Gastrocnemius medialis (tissue), 4 donors: ENCODE data around the gene GCGR. TPM values are rescaled to one million over a fixed set of nuclear protein-coding genes. Genes with fewer than 3 reads are reported as not detected.

Experiments used
- ATAC-seq, 2 donors: fragments of 150-250 bp; one replicate each; pipeline ENCODE4 v1.9.1; 2016
- DNase-seq, 2 donors: peaks; one replicate each; pipeline ENCODE4 v3.0.0-alpha.2; 2019
- H3K27ac ChIP-seq, 4 donors: fragments of 200-600 bp; sonication (generic); 1 replicate in 1 of 4; 2 replicates in 3 of 4; pipeline ENCODE4 v1.5.1; 2016 to 2018; ENCODE audit warnings: mild to moderate bottlenecking in 2 of 4, moderate library complexity in 1 of 4
- H3K27me3 ChIP-seq, 3 donors: fragments of 200-600 bp; sonication (generic) in 2 of 3; 1 replicate in 1 of 3; 2 replicates in 2 of 3; pipeline versions ENCODE4 v1.5.1 to v1.6.0; 2016 to 2019; ENCODE audit warnings: mild to moderate bottlenecking in 1 of 3, moderate library complexity in 1 of 3
- H3K36me3 ChIP-seq, 2 donors: fragments of 200-600 bp; sonication (generic) in 1 of 2; one replicate each; pipeline ENCODE4 v1.5.1; 2017 to 2018
- H3K4me1 ChIP-seq, 2 donors: fragments of 200-600 bp; sonication (generic) in 1 of 2; one replicate each; pipeline ENCODE4 v1.5.1; 2016 to 2017; ENCODE audit warnings: mild to moderate bottlenecking in 2 of 2
- H3K4me3 ChIP-seq, 4 donors: fragments of 200-600 bp; sonication (generic) in 3 of 4; 1 replicate in 1 of 4; 2 replicates in 3 of 4; pipeline ENCODE4 v1.5.1; 2016 to 2019; ENCODE audit warnings: mild to moderate bottlenecking in 2 of 4
- H3K9me3 ChIP-seq, 3 donors: fragments of 200-600 bp; sonication (generic) in 2 of 3; 1 replicate in 1 of 3; 2 replicates in 2 of 3; pipeline ENCODE4 v1.5.1; 2016 to 2019
- POLR2A ChIP-seq, 2 donors: fragments of 450-650 bp; IDR thresholded peaks; one replicate each; pipeline ENCODE4 v1.6.1; 2017; ENCODE audit warnings: antibody characterized with exemption in 2 of 2, mild to moderate bottlenecking in 2 of 2, moderate library complexity in 2 of 2
- in situ Hi-C, 4 donors: fragments of 200-750 bp; cut with MboI; loops; one replicate each; pipeline versions ENCODE4 v1.15.0 to v1.8.0; 2017; ENCODE audit warnings: low sequenced_read_pairs in 4 of 4
- intact Hi-C: fragments of 100-400 bp; cut with DNase I; formaldehyde crosslinking; loops from one replicate; pipeline ENCODE4 v1.15.1; 2023; ENCODE audit warnings: low total_unique reads
- total RNA-seq, 4 donors: library from RNA; depleted of rRNA; stranded (reverse); fragments of >200 nt; gene quantifications; one replicate each; pipeline versions ENCODE4 v1.1.0 to v1.2.3, GENCODE V29; 2016
- TF ChIP-seq, protein P1 (sequence below), 5 experiments: fragments of 450-650 bp in 3 of 5; fragments of 200-600 bp in 2 of 5; sonication (generic) in 2 of 5; IDR thresholded peaks in 4 of 5; conservative IDR thresholded peaks in 1 of 5; 1 replicate in 4 of 5; 2 replicates in 1 of 5; pipeline ENCODE4 v1.5.1; 2016 to 2019; ENCODE audit warnings: antibody characterized with exemption in 5 of 5, mild to moderate bottlenecking in 3 of 5, moderate library complexity in 3 of 5

The GCGR gene
- total RNA-seq, 4 donors from 2014 or later, result 0.29 TPM; not detected in 3

- H3K36me3 ChIP-seq, result no peaks in the 10 kb centered on the region
- no peak for DNase-seq
- H3K9me3 ChIP-seq, result no peaks in the 10 kb centered on the region
- peak in 1 of 2 donors; percentile 1 for ATAC-seq
- in situ Hi-C loops (no loop called here), intact Hi-C loops (loop anchor here (1.0 to 5.0 kb wide), 2 partner anchors 29 to 80 kb away; partner anchors contain the start of gene PCYT2)
- H3K27me3 ChIP-seq, result no peaks in the 10 kb centered on the region
- peaks cover 25 to 29% of the 10 kb centered on the region in 2 donors for H3K4me1 ChIP-seq
- TF ChIP-seq POLR2A (IDR thresholded peaks at IDR 0.05), result peak in 1 of 2 donors; percentile 2
- TF ChIP-seq, protein P1, sequence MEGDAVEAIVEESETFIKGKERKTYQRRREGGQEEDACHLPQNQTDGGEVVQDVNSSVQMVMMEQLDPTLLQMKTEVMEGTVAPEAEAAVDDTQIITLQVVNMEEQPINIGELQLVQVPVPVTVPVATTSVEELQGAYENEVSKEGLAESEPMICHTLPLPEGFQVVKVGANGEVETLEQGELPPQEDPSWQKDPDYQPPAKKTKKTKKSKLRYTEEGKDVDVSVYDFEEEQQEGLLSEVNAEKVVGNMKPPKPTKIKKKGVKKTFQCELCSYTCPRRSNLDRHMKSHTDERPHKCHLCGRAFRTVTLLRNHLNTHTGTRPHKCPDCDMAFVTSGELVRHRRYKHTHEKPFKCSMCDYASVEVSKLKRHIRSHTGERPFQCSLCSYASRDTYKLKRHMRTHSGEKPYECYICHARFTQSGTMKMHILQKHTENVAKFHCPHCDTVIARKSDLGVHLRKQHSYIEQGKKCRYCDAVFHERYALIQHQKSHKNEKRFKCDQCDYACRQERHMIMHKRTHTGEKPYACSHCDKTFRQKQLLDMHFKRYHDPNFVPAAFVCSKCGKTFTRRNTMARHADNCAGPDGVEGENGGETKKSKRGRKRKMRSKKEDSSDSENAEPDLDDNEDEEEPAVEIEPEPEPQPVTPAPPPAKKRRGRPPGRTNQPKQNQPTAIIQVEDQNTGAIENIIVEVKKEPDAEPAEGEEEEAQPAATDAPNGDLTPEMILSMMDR (IDR thresholded peaks at IDR 0.05 in 4 of 5, conservative IDR thresholded peaks at IDR 0.05 in 1 of 5), result no peak
- H3K4me3 ChIP-seq, result peak overlapping the region; percentile 53 to 95 (median 77)
- peak overlapping the region; percentile 90 to 100 (median 96) for H3K27ac ChIP-seq
Measured at GRCh38 chr17:81832608-81833159, 28.7 kb downstream of the GCGR start.

- Histone ChIP-seq H3K4me1 (peaks cover 31 to 36% of the 10 kb centered on the region in 2 donors), H3K9me3 (no peaks in the 10 kb centered on the region), H3K36me3 (no peaks in the 10 kb centered on the region), H3K27ac (peak within 1 kb of the TSS; percentile 99 to 100 (median 99)), H3K4me3 (peak within 1 kb of the TSS; percentile 79 to 95 (median 84)), H3K27me3 (no peaks in the 10 kb centered on the region)
- in situ Hi-C loops, result no loop called here
- DNase-seq (peak; percentile 91 to 93), ATAC-seq (peak; percentile 27 to 38)
- peak; percentile 94 to 96 for TF ChIP-seq POLR2A (IDR thresholded peaks at IDR 0.05)
- TF ChIP-seq, protein P1 (IDR thresholded peaks at IDR 0.05 in 4 of 5, conservative IDR thresholded peaks at IDR 0.05 in 1 of 5), result peak in 1 of 5 experiments; percentile 7
- intact Hi-C loops, result loop anchor here (1.0 to 5.0 kb wide), 2 partner anchors 28 to 79 kb away; partner anchors contain the start of gene PCYT2
Measured at GRCh38 chr17:81833160-81833920, 29.4 kb downstream of the GCGR start, which contains the start of gene MCRIP1. MCRIP1 (minus strand) TSS chr17:81833291; CDS start chr17:81824506, 8,785 bp downstream.

- H3K27me3 ChIP-seq, result no peaks in the 10 kb centered on the region
- peak overlapping the region; percentile 65 to 86 (median 73) for H3K4me3 ChIP-seq
- peak overlapping the region; percentile 98 to 99 (median 99) for H3K27ac ChIP-seq
- no peaks in the 10 kb centered on the region for H3K36me3 ChIP-seq
- in situ Hi-C loops (no loop called here), intact Hi-C loops (loop anchor here (1.0 to 5.0 kb wide), 2 partner anchors 27 to 78 kb away; partner anchors contain the start of gene PCYT2)
- TF ChIP-seq POLR2A (IDR thresholded peaks at IDR 0.05), result no peak
- TF ChIP-seq, protein P1 (IDR thresholded peaks at IDR 0.05 in 4 of 5, conservative IDR thresholded peaks at IDR 0.05 in 1 of 5), result no peak
- peaks cover 39 to 44% of the 10 kb centered on the region in 2 donors for H3K4me1 ChIP-seq
- DNase-seq (peak in 1 of 2 donors; percentile 67), ATAC-seq (no peak)
- no peaks in the 10 kb centered on the region for H3K9me3 ChIP-seq
Measured at GRCh38 chr17:81833921-81834830, 30.2 kb downstream of the GCGR start.

- Histone ChIP-seq H3K36me3 (no peaks in the 10 kb centered on the region), H3K9me3 (no peaks in the 10 kb centered on the region), H3K27me3 (no peaks in the 10 kb centered on the region), H3K4me1 (peaks cover 45 to 51% of the 10 kb centered on the region in 2 donors), H3K27ac (peak within 1 kb of the TSS; percentile 98 to 99 (median 99)), H3K4me3 (peak within 1 kb of the TSS; percentile 65 to 86 (median 73))
- in situ Hi-C loops, result no loop called here
- peak; percentile 99 for TF ChIP-seq POLR2A (IDR thresholded peaks at IDR 0.05)
- TF ChIP-seq, protein P1 (IDR thresholded peaks at IDR 0.05 in 4 of 5, conservative IDR thresholded peaks at IDR 0.05 in 1 of 5), result no peak
- ATAC-seq (peak; percentile 21 to 39), DNase-seq (peak; percentile 92 to 98)
- intact Hi-C loops, result loop anchor here (5.0 kb wide), 1 partner anchor 77 kb away; the partner anchor contains the start of gene PCYT2
Measured at GRCh38 chr17:81834831-81835267, 30.9 kb downstream of the GCGR start, which contains the start of gene PPP1R27. PPP1R27 (minus strand) TSS chr17:81835050; CDS start chr17:81834953, 97 bp downstream.
